NT2/D1 (cell line): Measurements from ENCODE around the gene PIP4K2C.
"Not testable (repeated sequence)": the region's sequence is repeated elsewhere in the genome, so short reads cannot be mapped to it uniquely, and the experiment has no call there.

Experiments used
- DNase-seq: peaks from one replicate; pipeline ENCODE4 v3.0.0-alpha.2; 2011; ENCODE audit warnings: low read depth, low spot score
- H3K27me3 ChIP-seq: 2 replicates; pipeline ENCODE4 v1.6.0; 2011; ENCODE audit warnings: mild to moderate bottlenecking; ENCODE audit not compliant: insufficient read length, insufficient read depth
- H3K36me3 ChIP-seq: 2 replicates; pipeline ENCODE4 v1.6.1; 2011; ENCODE audit warnings: mild to moderate bottlenecking, low read length, mixed read lengths; ENCODE audit not compliant: insufficient read depth, insufficient read length
- H3K4me1 ChIP-seq: 2 replicates; pipeline ENCODE4 v1.5.1; 2011; ENCODE audit not compliant: insufficient read depth, insufficient read length
- H3K4me3 ChIP-seq: 2 replicates; pipeline ENCODE4 v1.5.1; 2011; ENCODE audit warnings: low read depth; ENCODE audit not compliant: insufficient read length
- H3K9ac ChIP-seq: 2 replicates; pipeline ENCODE4 v1.6.0; 2011; ENCODE audit warnings: low read depth; ENCODE audit not compliant: insufficient read length
- H3K9me3 ChIP-seq: 2 replicates; pipeline ENCODE4 v1.5.1; 2011; ENCODE audit warnings: mild to moderate bottlenecking, low read length; ENCODE audit not compliant: insufficient read depth
- SUZ12 ChIP-seq: IDR thresholded peaks from 2 replicates; pipeline ENCODE4 v1.6.1; 2011; ENCODE audit not compliant: insufficient read length, insufficient read depth; ENCODE audit errors: extremely low read depth
- YY1 ChIP-seq: IDR thresholded peaks from 2 replicates; pipeline ENCODE4 v1.6.1; 2011; ENCODE audit not compliant: insufficient read length, insufficient read depth
- ZNF274 ChIP-seq: IDR thresholded peaks from 2 replicates; pipeline ENCODE4 v1.6.1; 2011; ENCODE audit warnings: mild to moderate bottlenecking, low read depth, low read length

Gene PIP4K2C

GRCh38 chr12:57553343-57554202 is 37.4 kb upstream of the PIP4K2C start:
- Histone ChIP-seq H3K9me3 (no peaks in the 10 kb centered on the region), H3K4me1 (peaks cover 4% of the 10 kb centered on the region), H3K9ac (no peak overlapping the region), H3K4me3 (no peak overlapping the region), H3K27me3 (peaks cover 28% of the 10 kb centered on the region), H3K36me3 (no peaks in the 10 kb centered on the region)
- TF ChIP-seq YY1 (no peak), ZNF274 (no peak), SUZ12 (no peak)
- DNase-seq = no peak

GRCh38 chr12:57554453-57554852 is 36.5 kb upstream of the PIP4K2C start:
- TF ChIP-seq YY1 (no peak), SUZ12 (no peak), ZNF274 (no peak)
- H3K4me1 ChIP-seq = peaks cover 4% of the 10 kb centered on the region

GRCh38 chr12:57554897-57555296 is 36.1 kb upstream of the PIP4K2C start:
- TF ChIP-seq SUZ12 (no peak), ZNF274 (no peak), YY1 (no peak)
- DNase-seq = no peak
- no peak overlapping the region for H3K4me3 ChIP-seq

More at GRCh38 chr12:57554453-57554852, 36.5 kb upstream of the PIP4K2C start:
- DNase-seq = no peak
- no peaks in the 10 kb centered on the region for H3K9me3 ChIP-seq
- no peak overlapping the region for H3K4me3 ChIP-seq
- H3K9ac ChIP-seq = no peak overlapping the region
- H3K27me3 ChIP-seq = peaks cover 20% of the 10 kb centered on the region
- H3K36me3 ChIP-seq = no peaks in the 10 kb centered on the region

GRCh38 chr12:57558864-57559263 is 32.1 kb upstream of the PIP4K2C start:
- Histone ChIP-seq H3K4me3 (no peak overlapping the region), H3K9ac (no peak overlapping the region), H3K9me3 (no peaks in the 10 kb centered on the region), H3K36me3 (no peaks in the 10 kb centered on the region), H3K4me1 (no peaks in the 10 kb centered on the region), H3K27me3 (no peaks in the 10 kb centered on the region)
- TF ChIP-seq YY1 (no peak), SUZ12 (no peak), ZNF274 (no peak)
- DNase-seq = no peak

More at GRCh38 chr12:57554897-57555296, 36.1 kb upstream of the PIP4K2C start:
- no peaks in the 10 kb centered on the region for H3K36me3 ChIP-seq
- H3K9me3 ChIP-seq = no peaks in the 10 kb centered on the region
- peaks cover 4% of the 10 kb centered on the region for H3K4me1 ChIP-seq
- H3K9ac ChIP-seq = no peak overlapping the region
- H3K27me3 ChIP-seq = peaks cover 17% of the 10 kb centered on the region

GRCh38 chr12:57560516-57560915 is 30.5 kb upstream of the PIP4K2C start:
- H3K36me3 ChIP-seq = no peaks in the 10 kb centered on the region
- no peak overlapping the region for H3K4me3 ChIP-seq
- H3K9me3 ChIP-seq = no peaks in the 10 kb centered on the region
- H3K27me3 ChIP-seq = no peaks in the 10 kb centered on the region
- DNase-seq = no peak
- TF ChIP-seq YY1 = no peak
- no peak for TF ChIP-seq SUZ12
- TF ChIP-seq ZNF274 = no peak
- H3K4me1 ChIP-seq = no peaks in the 10 kb centered on the region
- no peak overlapping the region for H3K9ac ChIP-seq

- not testable (repeated sequence) for H3K4me1 ChIP-seq, DNase-seq, H3K9me3 ChIP-seq, H3K4me3 ChIP-seq, H3K36me3 ChIP-seq, H3K9ac ChIP-seq, H3K27me3 ChIP-seq
Observed at GRCh38 chr12:57561117-57561516, 29.9 kb upstream of the PIP4K2C start.

- H3K4me3 ChIP-seq = no peak overlapping the region
- no peaks in the 10 kb centered on the region for H3K4me1 ChIP-seq
- H3K27me3 ChIP-seq = no peaks in the 10 kb centered on the region
- no peak for TF ChIP-seq SUZ12
- H3K9ac ChIP-seq = no peak overlapping the region
- no peak for DNase-seq
- no peaks in the 10 kb centered on the region for H3K9me3 ChIP-seq
- H3K36me3 ChIP-seq = no peaks in the 10 kb centered on the region
Observed at GRCh38 chr12:57563358-57563757, 27.6 kb upstream of the PIP4K2C start.

GRCh38 chr12:57564178-57564740 is 26.7 kb upstream of the PIP4K2C start:
- H3K36me3 ChIP-seq = no peaks in the 10 kb centered on the region
- no peak for DNase-seq

More at GRCh38 chr12:57564178-57564740, 26.7 kb upstream of the PIP4K2C start:
- no peak overlapping the region for H3K4me3 ChIP-seq
- H3K27me3 ChIP-seq = no peaks in the 10 kb centered on the region
- no peak overlapping the region for H3K9ac ChIP-seq
- H3K4me1 ChIP-seq = no peaks in the 10 kb centered on the region
- no peaks in the 10 kb centered on the region for H3K9me3 ChIP-seq
- TF ChIP-seq YY1 (no peak), SUZ12 (no peak), ZNF274 (no peak)
